ENCODE measurements around the gene ODF4.
A peak's percentile ranks its signal among the peaks of the same experiment; 100 is the strongest.
"Not testable (repeated sequence)": the region's sequence is repeated elsewhere in the genome, so short reads cannot be mapped to it uniquely, and the experiment has no call there.

The ODF4 gene

GRCh38 chr17:8326511-8327302 lies 12.9 kb upstream of the ODF4 start:
- no peak for DNase-seq (ENCODE audit: low read depth)

- no peak for DNase-seq (ENCODE audit: low read depth)
Measured at GRCh38 chr17:8327303-8327649, 12.4 kb upstream of the ODF4 start.

- no peak for DNase-seq (ENCODE audit: low read depth)
Measured at GRCh38 chr17:8332128-8332527, 7.5 kb upstream of the ODF4 start.

GRCh38 chr17:8332688-8333087 lies 7.0 kb upstream of the ODF4 start:
- no peak for DNase-seq (ENCODE audit: low read depth)

GRCh38 chr17:8333281-8333680 lies 6.4 kb upstream of the ODF4 start:
- DNase-seq (ENCODE audit: low read depth): no peak

- no peak for DNase-seq (ENCODE audit: low read depth)
Measured at GRCh38 chr17:8337802-8338752, 1.6 kb upstream of the ODF4 start.

- DNase-seq (ENCODE audit: low read depth): no peak
Measured at GRCh38 chr17:8338753-8339140, 893 bp upstream of the ODF4 start.

GRCh38 chr17:8341456-8341855 lies 1.8 kb downstream of the ODF4 start:
- DNase-seq (ENCODE audit: low read depth): no peak

- no peak for DNase-seq (ENCODE audit: low read depth)
Measured at GRCh38 chr17:8345052-8345690, 5.5 kb downstream of the ODF4 start.

- DNase-seq (ENCODE audit: low read depth): no peak
Measured at GRCh38 chr17:8345951-8346665, 6.5 kb downstream of the ODF4 start.

- not testable (repeated sequence) for DNase-seq (ENCODE audit: low read depth)
Measured at GRCh38 chr17:8347001-8347400, 7.4 kb downstream of the ODF4 start.

GRCh38 chr17:8350339-8350738 lies 10.7 kb downstream of the ODF4 start:
- no peak for DNase-seq (ENCODE audit: low read depth)

GRCh38 chr17:8353736-8354135 lies 14.1 kb downstream of the ODF4 start:
- DNase-seq (ENCODE audit: low read depth): no peak

GRCh38 chr17:8354236-8354635 lies 14.6 kb downstream of the ODF4 start:
- no peak for DNase-seq (ENCODE audit: low read depth)

GRCh38 chr17:8357910-8358309 lies 18.3 kb downstream of the ODF4 start:
- no peak for DNase-seq (ENCODE audit: low read depth)

- peak; percentile 65 for DNase-seq (ENCODE audit: low read depth)
Measured at GRCh38 chr17:8359769-8360168, 20.1 kb downstream of the ODF4 start.

GRCh38 chr17:8360260-8360659 lies 20.6 kb downstream of the ODF4 start:
- no peak for DNase-seq (ENCODE audit: low read depth)

GRCh38 chr17:8360751-8361150 lies 21.1 kb downstream of the ODF4 start:
- no peak for DNase-seq (ENCODE audit: low read depth)

- no peak for DNase-seq (ENCODE audit: low read depth)
Measured at GRCh38 chr17:8362651-8363332, 23.2 kb downstream of the ODF4 start.

GRCh38 chr17:8365143-8365542 lies 25.5 kb downstream of the ODF4 start:
- no peak for DNase-seq (ENCODE audit: low read depth)

GRCh38 chr17:8366231-8366630 lies 26.6 kb downstream of the ODF4 start:
- no peak for DNase-seq (ENCODE audit: low read depth)

GRCh38 chr17:8368193-8368592 lies 28.6 kb downstream of the ODF4 start:
- no peak for DNase-seq (ENCODE audit: low read depth)
